Astrocyte of the spinal cord (primary cell): Measurements from ENCODE around the gene PRPF19.

Experiments used
- DNase-seq: peaks from one replicate; pipeline ENCODE4 v3.0.0; 2011; ENCODE audit warnings: low read depth, low spot score
- H3K4me3 ChIP-seq: 2 replicates; pipeline ENCODE4 v1.5.1; 2011; ENCODE audit warnings: low read depth, mild to moderate bottlenecking, low read length, moderate library complexity
- in situ Hi-C: cut with HindIII; loops from 2 replicates; pipeline ENCODE4 v1.10.0; 2017; ENCODE audit warnings: low sequenced_read_pairs
- TF ChIP-seq, protein P1 (sequence below): IDR thresholded peaks from 2 replicates; pipeline ENCODE4 v1.5.1; 2012; ENCODE audit warnings: low read depth, mild to moderate bottlenecking, low read length, inconsistent platforms

The PRPF19 gene

GRCh38 chr11:60945295-60945667 is 38.9 kb upstream of the PRPF19 start:
- in situ Hi-C loops = no loop called here
- no peak overlapping the region for H3K4me3 ChIP-seq
- TF ChIP-seq, protein P1, sequence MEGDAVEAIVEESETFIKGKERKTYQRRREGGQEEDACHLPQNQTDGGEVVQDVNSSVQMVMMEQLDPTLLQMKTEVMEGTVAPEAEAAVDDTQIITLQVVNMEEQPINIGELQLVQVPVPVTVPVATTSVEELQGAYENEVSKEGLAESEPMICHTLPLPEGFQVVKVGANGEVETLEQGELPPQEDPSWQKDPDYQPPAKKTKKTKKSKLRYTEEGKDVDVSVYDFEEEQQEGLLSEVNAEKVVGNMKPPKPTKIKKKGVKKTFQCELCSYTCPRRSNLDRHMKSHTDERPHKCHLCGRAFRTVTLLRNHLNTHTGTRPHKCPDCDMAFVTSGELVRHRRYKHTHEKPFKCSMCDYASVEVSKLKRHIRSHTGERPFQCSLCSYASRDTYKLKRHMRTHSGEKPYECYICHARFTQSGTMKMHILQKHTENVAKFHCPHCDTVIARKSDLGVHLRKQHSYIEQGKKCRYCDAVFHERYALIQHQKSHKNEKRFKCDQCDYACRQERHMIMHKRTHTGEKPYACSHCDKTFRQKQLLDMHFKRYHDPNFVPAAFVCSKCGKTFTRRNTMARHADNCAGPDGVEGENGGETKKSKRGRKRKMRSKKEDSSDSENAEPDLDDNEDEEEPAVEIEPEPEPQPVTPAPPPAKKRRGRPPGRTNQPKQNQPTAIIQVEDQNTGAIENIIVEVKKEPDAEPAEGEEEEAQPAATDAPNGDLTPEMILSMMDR = no peak
- DNase-seq = no peak

DNA sequence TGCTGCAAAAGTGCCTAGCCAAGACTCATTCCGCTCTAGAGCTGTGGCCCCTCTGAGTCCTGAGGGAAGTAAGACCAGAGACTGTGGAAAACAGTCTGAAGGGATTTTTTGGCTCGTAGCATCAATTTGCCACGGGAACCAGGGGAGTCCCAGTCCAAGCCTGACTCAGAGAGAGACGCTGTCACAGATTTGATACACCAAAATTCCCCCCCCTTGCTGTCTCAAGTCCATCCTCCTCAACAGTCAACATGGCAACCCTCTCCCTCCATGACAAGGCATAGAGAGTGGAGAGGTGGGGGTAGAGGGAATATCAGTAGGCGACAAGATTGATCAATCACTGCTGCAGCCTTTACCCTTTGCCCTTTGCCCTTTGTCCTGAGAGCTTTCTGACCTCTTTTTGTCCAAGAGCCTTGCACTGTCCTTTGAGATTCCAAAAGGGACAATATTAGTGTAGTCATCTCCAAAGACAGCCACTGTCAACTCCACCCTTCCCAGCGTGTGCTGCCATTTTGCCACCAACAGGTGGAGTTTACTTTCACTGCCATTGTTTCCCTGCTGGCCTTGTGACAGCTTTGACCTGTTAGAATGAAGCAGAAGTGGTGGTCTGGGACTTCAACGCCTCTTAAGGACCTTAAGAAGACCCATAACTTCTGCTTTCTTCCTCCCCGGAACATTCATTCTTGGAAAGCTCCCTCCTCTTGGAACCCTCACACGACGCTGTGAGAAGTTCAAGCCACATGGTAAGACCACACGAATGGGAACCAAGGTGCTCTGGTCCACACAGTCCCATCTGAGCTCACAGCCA is 38.3 kb upstream of the PRPF19 start:
- H3K4me3 ChIP-seq = no peak overlapping the region
- in situ Hi-C loops = no loop called here
- TF ChIP-seq, protein P1 = peak; percentile 31
- DNase-seq = no peak

- no peak overlapping the region for H3K4me3 ChIP-seq
- TF ChIP-seq, protein P1 = no peak
- in situ Hi-C loops = no loop called here
- no peak for DNase-seq
Observed at GRCh38 chr11:60942970-60943565, 36.7 kb upstream of the PRPF19 start.

GRCh38 chr11:60942219-60942618 is 35.8 kb upstream of the PRPF19 start:
- no peak for DNase-seq
- H3K4me3 ChIP-seq = no peak overlapping the region
- in situ Hi-C loops = no loop called here
- TF ChIP-seq, protein P1 = no peak

- no peak for DNase-seq
- TF ChIP-seq, protein P1 = no peak
- no peak overlapping the region for H3K4me3 ChIP-seq
- in situ Hi-C loops = no loop called here
Observed at GRCh38 chr11:60941371-60942119, 35.2 kb upstream of the PRPF19 start.

DNA sequence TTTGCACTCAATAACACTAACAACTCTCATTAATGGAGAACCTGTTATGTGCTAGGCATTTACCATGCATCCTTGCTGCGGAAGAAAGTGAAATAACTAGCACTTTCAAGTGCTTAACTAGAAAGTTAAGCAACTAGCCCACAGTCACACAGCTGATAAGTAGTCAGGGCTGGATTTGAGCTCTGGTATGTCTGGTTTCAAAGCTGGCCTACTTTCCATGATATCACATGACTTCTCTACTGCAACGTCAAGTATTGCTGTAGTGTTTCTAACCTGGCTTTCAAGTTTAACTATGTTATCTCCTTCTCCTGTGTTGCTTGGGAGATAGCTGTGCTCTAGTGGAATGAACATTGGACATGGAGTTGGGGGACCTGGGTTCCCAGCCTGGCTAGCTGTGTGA is 33.5 kb upstream of the PRPF19 start:
- in situ Hi-C loops = no loop called here
- TF ChIP-seq, protein P1 = no peak
- DNase-seq = no peak

More for the DNA sequence above, 33.5 kb upstream of the PRPF19 start:
- H3K4me3 ChIP-seq = no peak overlapping the region
